Right forelimb (tissue), 1 donor: ENCODE data around the gene ARL13B.
"Not testable (repeated sequence)": the region's sequence is repeated elsewhere in the genome, so short reads cannot be mapped to it uniquely, and the experiment has no call there.

Source experiments
- DNase-seq: peaks from one replicate; pipeline ENCODE4 v3.0.0-alpha.2; 2018

The ARL13B gene

GRCh38 chr3:94064243-94064860 lies 84.4 kb downstream of the ARL13B start:
- DNase-seq = no peak

DNA sequence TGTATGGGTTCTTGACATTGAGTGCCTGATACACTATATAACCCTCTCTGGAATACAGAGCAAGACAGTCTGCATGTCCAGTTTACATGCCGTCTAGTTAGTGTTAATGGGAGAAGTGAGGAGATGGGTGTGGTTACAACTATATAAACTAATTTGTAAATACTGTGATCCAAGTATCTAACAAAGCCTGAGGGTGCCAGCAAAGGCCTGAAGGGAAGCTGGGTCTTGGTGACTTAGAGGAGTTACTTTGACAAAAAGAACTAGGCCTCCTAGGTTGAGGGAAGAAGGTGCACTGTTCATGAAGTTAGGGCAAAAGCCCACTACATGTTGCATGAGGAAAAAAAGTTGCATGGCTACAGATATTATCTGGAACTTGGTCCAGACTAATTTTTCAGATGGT lies 85.2 kb downstream of the ARL13B start:
- no peak for DNase-seq

GRCh38 chr3:94065819-94066480 lies 86.0 kb downstream of the ARL13B start:
- DNase-seq = no peak

DNA sequence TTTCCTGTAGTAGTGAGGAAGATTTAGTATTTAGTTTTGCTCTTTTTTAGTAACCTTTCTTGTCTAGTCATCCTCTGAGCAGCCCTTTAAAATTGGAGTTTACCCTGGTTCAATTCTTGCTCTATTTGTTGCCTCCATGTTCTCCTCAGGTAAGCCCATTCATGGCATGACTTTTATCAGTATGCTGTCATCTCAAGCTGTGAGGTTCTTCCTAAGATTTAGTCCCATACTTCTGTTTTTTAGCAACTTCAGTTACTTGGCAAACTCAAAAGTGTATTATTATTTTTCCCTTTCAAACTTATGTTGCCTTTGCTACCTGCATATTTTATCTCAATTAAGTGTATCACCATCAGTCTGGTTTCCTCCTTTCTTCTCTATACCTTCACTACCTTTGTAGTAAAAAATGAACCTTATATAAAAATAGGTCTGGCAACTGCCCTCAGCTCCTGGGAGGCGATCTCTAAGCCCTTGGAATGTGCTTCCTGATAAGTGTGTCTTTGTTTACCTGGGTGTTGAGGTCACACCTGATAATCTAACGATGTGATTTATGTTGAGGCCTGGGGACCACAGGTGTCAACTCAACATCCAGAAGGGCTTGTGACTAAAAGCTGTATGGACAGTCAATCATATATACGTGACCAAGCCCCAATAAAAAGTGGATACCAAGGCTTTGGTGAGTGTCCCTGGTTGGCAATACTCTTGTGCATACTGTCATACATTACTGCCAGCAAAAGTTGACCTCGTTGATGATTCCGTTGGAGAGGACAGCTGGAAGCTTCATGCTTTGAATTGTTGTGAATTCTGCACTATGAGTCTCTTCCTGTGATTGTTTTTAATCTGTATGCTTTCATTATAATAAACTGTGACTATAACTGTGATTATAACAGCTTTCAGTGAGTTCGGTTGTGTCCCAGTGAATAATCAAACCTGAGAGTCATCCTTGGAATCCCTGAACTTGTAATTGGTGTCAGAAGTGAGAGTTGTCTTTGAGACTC lies 86.8 kb downstream of the ARL13B start:
- DNase-seq = no peak

DNA sequence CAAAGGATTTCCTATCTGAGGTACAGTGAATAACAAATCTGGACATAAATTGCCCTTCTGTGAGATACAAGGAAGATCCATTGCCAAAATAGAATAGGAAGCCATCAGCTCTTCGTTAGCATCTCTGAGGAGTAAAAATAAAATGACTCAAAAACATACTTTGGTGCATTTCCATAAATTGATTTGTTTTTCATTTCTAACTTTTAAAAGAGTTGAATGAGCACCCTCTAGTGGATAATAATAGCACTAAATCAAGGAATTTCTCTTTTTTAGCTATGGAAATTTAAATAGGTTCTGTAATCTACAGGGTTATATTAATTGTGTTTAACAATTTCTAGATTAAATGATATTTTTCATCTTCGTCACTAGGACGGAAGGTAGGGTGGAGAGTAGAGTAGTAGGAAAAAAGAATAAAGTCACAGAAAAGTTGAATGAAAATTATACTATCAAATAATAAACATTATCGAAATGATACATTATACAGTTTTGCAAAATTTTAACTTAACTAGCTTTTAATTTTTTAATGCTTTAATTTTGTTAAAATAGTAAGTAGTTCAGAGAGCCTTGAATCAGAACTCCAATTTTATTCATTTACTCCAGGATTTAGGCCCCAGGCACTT lies 89.3 kb downstream of the ARL13B start:
- no peak for DNase-seq

DNA sequence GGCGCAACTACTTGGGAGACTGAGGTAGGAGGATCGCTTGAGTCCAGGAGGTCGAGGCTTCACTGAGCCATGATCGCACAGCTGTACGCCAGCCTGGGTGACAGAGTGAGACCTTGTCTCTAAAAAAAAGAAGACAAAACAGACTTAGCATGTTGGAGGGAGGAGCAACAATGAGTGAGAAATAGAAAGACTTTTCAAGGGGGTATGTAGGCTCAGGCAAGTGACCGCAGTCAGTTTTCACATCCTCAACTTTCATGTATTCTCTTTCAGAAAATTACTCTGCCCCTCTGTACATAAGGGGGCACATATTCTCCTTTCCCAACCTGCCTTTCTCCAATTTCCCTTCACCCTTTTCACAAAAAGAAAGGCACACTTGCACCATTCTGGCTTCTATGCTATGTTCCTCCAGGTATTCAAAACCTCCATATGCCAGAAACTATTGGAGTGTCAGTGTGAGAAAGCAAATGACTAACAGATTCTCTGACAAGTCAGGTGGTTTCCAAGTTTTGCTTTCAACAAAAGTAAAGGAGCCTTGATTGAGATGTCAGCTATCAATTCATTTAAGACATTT lies 90.5 kb downstream of the ARL13B start:
- DNase-seq = no peak

- no peak for DNase-seq
Observed at GRCh38 chr3:94071713-94072284, 91.8 kb downstream of the ARL13B start.

DNA sequence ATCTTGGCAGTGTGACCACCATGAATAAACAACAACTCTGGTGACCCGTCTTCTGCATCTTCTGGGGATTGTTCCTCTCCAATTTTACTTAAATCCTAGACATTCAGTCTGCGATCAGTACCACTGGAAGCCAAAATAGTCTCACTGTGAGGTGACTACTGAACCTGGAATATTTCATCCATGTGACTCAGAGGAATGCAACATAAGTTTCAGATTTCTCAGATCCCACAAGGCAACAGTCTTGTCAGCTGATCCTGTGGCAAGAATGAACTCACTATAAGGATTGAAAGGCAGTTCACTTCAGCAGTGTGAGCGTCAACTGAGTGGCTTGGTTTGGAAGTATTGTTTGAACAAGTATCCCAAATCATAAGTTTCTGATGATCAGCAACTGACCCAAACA lies 96.1 kb downstream of the ARL13B start:
- no peak for DNase-seq

DNA sequence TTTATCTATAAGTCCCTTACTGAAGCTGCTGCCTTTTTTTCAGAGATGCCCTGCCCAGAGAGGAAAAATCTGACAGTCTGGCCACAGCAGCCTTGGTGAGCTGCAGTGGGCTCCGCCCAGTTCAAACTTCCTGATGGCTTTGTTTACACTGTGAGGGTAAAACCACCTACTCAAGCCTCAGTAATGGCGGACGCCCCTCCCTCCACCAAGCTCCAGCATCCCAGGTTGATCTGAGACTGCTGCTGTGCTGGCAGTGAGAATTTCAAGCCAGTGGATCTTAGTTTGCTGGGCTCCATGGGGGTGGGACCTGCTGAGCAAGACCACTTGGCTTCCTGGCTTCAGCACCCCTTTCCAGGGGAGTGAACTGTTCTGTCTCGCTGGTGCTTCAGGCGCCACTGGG lies 100.6 kb downstream of the ARL13B start:
- DNase-seq = not testable (repeated sequence)

DNA sequence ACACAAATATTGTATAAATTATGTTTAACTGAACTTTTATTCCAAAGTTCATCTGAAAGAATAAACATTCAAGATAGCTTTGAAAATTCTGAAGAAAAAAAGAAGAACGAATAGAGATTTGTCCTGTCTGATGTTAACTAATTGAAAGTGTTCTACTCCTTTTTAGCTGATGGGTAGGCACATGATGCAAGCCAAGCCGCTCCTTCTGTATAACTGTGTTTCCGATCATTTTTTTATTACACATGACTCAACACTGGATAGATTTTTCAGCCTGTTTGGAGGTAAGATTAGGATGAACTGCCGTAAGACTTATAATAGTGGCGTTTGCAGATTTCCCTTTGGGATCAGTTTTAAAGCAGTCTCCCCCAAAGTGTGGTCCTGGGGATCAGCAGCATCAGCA lies 101.9 kb downstream of the ARL13B start:
- no peak for DNase-seq

- no peak for DNase-seq
Observed at GRCh38 chr3:94082391-94082937, 102.5 kb downstream of the ARL13B start.

DNA sequence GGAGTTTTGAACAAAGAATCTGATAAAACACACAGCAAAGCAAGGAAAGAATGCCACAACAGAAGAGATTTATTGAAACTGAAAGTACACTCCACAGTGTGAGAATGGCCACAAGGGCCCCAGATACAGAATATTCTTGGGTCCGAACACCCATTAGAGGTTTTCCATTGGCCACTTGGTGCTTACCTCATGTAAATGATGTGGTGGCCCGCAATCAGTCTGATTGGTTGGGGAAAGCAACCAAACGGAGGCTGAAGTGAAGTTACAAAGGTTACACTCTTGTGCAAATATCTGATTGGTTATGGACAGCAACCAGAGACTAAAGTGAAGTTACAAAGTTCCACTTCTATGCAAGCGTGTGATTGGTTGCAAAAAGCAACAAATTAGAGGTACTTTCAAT lies 103.3 kb downstream of the ARL13B start:
- no peak for DNase-seq

DNA sequence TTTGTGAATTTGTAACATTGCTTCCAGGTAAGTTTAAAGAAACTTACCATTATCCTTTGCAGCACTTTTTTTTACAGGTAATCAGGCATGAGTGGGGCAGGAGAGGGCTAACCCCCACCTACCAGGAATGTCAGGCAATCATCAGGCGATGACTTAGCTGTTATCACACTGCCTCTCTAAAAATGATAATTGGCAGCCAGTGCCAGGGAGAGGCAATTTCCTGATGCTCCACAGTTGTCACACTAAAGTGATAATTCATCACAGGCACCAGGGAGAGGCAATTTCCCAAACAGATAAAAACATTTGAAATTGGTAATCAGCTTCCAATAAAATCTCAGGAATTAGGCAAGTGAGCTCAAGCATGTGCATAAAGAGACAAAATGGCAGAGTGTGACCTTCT lies 109.2 kb downstream of the ARL13B start:
- DNase-seq = no peak

- DNase-seq = no peak
Observed at GRCh38 chr3:94092086-94092485, 112.1 kb downstream of the ARL13B start.

DNA sequence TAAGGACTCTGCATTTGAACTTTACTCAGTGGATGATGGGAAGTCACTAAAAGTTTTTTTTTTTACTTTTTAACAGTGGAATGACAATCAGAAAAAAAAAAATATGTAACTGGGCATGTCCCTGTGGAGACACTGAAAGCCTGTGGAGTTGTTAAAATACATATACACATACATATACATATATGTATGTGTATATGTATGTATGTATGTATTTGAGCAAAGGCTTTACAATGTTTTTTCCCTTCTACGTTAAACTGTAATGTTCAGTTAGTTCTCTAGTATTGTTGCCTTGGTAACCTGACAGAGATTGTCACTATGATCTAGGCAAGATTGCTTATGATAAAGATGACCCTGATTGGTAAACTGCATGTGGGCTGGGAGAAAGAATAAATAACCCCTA lies 113.2 kb downstream of the ARL13B start:
- no peak for DNase-seq

GRCh38 chr3:94095111-94095510 lies 115.2 kb downstream of the ARL13B start:
- no peak for DNase-seq

GRCh38 chr3:94098452-94098851 lies 118.5 kb downstream of the ARL13B start:
- DNase-seq = no peak

DNA sequence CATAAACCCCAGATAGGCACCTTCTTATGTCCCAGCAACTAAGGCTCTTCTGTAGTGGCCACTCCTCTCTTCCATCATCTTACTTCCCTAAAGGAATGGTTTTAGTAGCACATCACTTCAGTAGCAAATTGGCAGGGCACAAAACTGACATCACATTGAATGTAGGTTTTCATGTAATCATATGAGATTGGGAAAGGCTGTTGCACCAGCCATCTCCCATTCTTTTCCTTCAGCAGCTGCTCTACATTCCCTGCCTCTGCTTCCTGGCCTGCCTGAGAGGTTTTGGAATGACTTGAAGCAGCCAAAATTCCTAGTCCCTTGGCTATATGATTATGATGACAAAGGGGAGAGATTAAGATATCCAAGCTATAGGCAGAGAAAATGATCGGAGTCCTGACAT lies 119.4 kb downstream of the ARL13B start:
- DNase-seq = no peak

DNA sequence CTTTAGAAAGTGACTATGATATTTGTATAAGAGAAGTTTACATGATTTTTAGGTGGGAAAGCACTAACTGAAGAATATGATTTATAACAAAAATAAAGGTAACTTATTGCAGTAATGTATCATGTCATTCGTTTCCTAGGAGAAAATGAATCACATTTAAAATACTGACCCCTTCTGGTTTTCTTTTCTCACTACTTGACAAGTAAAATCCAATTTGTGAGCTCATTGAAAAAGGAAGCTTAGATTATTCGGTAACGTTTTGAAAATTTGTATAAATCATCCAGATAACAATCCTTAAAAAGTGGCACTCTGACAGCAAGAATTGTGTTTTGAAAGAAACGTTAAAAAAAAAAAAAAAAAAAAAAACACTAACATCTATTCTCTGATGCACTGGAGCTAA lies 121.9 kb downstream of the ARL13B start:
- DNase-seq = no peak
